Measurements from ENCODE around the gene DCAF10.

The DCAF10 gene

GRCh38 chr9:37827483-37828165 is 27.0 kb downstream of the DCAF10 start:
- Histone ChIP-seq H3K36me3 (ENCODE audit: control insufficient read depth, insufficient read depth, low read length) (peaks cover 10% of the 10 kb centered on the region; the same call in 1 of the 2 replicates), H3K9ac (ENCODE audit: low read depth, low read length) (no peak overlapping the region)

GRCh38 chr9:37835821-37836220 is 35.2 kb downstream of the DCAF10 start:
- Histone ChIP-seq H3K4me1 (ENCODE audit: control insufficient read depth, insufficient read depth, low read length) (no peaks in the 10 kb centered on the region), H3K36me3 (ENCODE audit: control insufficient read depth, insufficient read depth, low read length) (peaks cover 3% of the 10 kb centered on the region; the same call in 1 of the 2 replicates), H3K9me3 (ENCODE audit: control insufficient read depth, insufficient read depth, low read length) (no peaks in the 10 kb centered on the region)

More at GRCh38 chr9:37827483-37828165, 27.0 kb downstream of the DCAF10 start:
- no peaks in the 10 kb centered on the region for H3K27me3 ChIP-seq (ENCODE audit: control insufficient read depth, insufficient read depth, low read length)
- H3K27ac ChIP-seq (ENCODE audit: low read depth, low read length), result no peak overlapping the region
- H3K4me1 ChIP-seq (ENCODE audit: control insufficient read depth, insufficient read depth, low read length), result no peaks in the 10 kb centered on the region
- no peaks in the 10 kb centered on the region for H3K9me3 ChIP-seq (ENCODE audit: control insufficient read depth, insufficient read depth, low read length)
- no peak overlapping the region for H3K4me3 ChIP-seq (ENCODE audit: low read depth, low read length)

GRCh38 chr9:37836386-37836785 is 35.8 kb downstream of the DCAF10 start:
- no peaks in the 10 kb centered on the region for H3K4me1 ChIP-seq (ENCODE audit: control insufficient read depth, insufficient read depth, low read length)
- H3K27ac ChIP-seq (ENCODE audit: low read depth, low read length), result no peak overlapping the region
- H3K27me3 ChIP-seq (ENCODE audit: control insufficient read depth, insufficient read depth, low read length), result no peaks in the 10 kb centered on the region
- no peaks in the 10 kb centered on the region for H3K9me3 ChIP-seq (ENCODE audit: control insufficient read depth, insufficient read depth, low read length)
- H3K9ac ChIP-seq (ENCODE audit: low read depth, low read length), result no peak overlapping the region
- H3K4me3 ChIP-seq (ENCODE audit: low read depth, low read length), result no peak overlapping the region
- H3K36me3 ChIP-seq (ENCODE audit: control insufficient read depth, insufficient read depth, low read length), result peaks cover 4% of the 10 kb centered on the region; the same call in 1 of the 2 replicates

More at GRCh38 chr9:37835821-37836220, 35.2 kb downstream of the DCAF10 start:
- H3K9ac ChIP-seq (ENCODE audit: low read depth, low read length), result no peak overlapping the region
- no peak overlapping the region for H3K27ac ChIP-seq (ENCODE audit: low read depth, low read length)
- H3K4me3 ChIP-seq (ENCODE audit: low read depth, low read length), result no peak overlapping the region
- no peaks in the 10 kb centered on the region for H3K27me3 ChIP-seq (ENCODE audit: control insufficient read depth, insufficient read depth, low read length)

- Histone ChIP-seq H3K36me3 (ENCODE audit: control insufficient read depth, insufficient read depth, low read length) (peaks cover 4% of the 10 kb centered on the region; the same call in 1 of the 2 replicates), H3K9me3 (ENCODE audit: control insufficient read depth, insufficient read depth, low read length) (no peaks in the 10 kb centered on the region), H3K4me1 (ENCODE audit: control insufficient read depth, insufficient read depth, low read length) (no peaks in the 10 kb centered on the region), H3K9ac (ENCODE audit: low read depth, low read length) (no peak overlapping the region), H3K4me3 (ENCODE audit: low read depth, low read length) (no peak overlapping the region), H3K27me3 (ENCODE audit: control insufficient read depth, insufficient read depth, low read length) (no peaks in the 10 kb centered on the region), H3K27ac (ENCODE audit: low read depth, low read length) (no peak overlapping the region)
Observed at GRCh38 chr9:37839496-37840461, 39.2 kb downstream of the DCAF10 start.

GRCh38 chr9:37840560-37841194 is 40.1 kb downstream of the DCAF10 start:
- H3K36me3 ChIP-seq (ENCODE audit: control insufficient read depth, insufficient read depth, low read length), result peaks cover 4% of the 10 kb centered on the region; the same call in 1 of the 2 replicates
- no peak overlapping the region for H3K4me3 ChIP-seq (ENCODE audit: low read depth, low read length)
- H3K9ac ChIP-seq (ENCODE audit: low read depth, low read length), result no peak overlapping the region
- no peak overlapping the region for H3K27ac ChIP-seq (ENCODE audit: low read depth, low read length)
- H3K9me3 ChIP-seq (ENCODE audit: control insufficient read depth, insufficient read depth, low read length), result no peaks in the 10 kb centered on the region
- H3K4me1 ChIP-seq (ENCODE audit: control insufficient read depth, insufficient read depth, low read length), result no peaks in the 10 kb centered on the region
- H3K27me3 ChIP-seq (ENCODE audit: control insufficient read depth, insufficient read depth, low read length), result no peaks in the 10 kb centered on the region

GRCh38 chr9:37852222-37852621 is 51.6 kb downstream of the DCAF10 start:
- Histone ChIP-seq H3K9me3 (ENCODE audit: control insufficient read depth, insufficient read depth, low read length) (no peaks in the 10 kb centered on the region), H3K4me1 (ENCODE audit: control insufficient read depth, insufficient read depth, low read length) (no peaks in the 10 kb centered on the region), H3K9ac (ENCODE audit: low read depth, low read length) (no peak overlapping the region), H3K36me3 (ENCODE audit: control insufficient read depth, insufficient read depth, low read length) (no peaks in the 10 kb centered on the region), H3K27me3 (ENCODE audit: control insufficient read depth, insufficient read depth, low read length) (no peaks in the 10 kb centered on the region), H3K27ac (ENCODE audit: low read depth, low read length) (no peak overlapping the region), H3K4me3 (ENCODE audit: low read depth, low read length) (no peak overlapping the region)

- H3K36me3 ChIP-seq (ENCODE audit: control insufficient read depth, insufficient read depth, low read length), result peaks cover 18% of the 10 kb centered on the region
Observed at GRCh38 chr9:37856551-37856950, 56.0 kb downstream of the DCAF10 start.

GRCh38 chr9:37859043-37859442 is 58.4 kb downstream of the DCAF10 start:
- H3K27me3 ChIP-seq (ENCODE audit: control insufficient read depth, insufficient read depth, low read length), result no peaks in the 10 kb centered on the region
- H3K4me3 ChIP-seq (ENCODE audit: low read depth, low read length), result no peak overlapping the region
- H3K9ac ChIP-seq (ENCODE audit: low read depth, low read length), result no peak overlapping the region
- peaks cover 20% of the 10 kb centered on the region for H3K36me3 ChIP-seq (ENCODE audit: control insufficient read depth, insufficient read depth, low read length)
- H3K9me3 ChIP-seq (ENCODE audit: control insufficient read depth, insufficient read depth, low read length), result no peaks in the 10 kb centered on the region
- H3K27ac ChIP-seq (ENCODE audit: low read depth, low read length), result no peak overlapping the region
- H3K4me1 ChIP-seq (ENCODE audit: control insufficient read depth, insufficient read depth, low read length), result no peaks in the 10 kb centered on the region

More at GRCh38 chr9:37856551-37856950, 56.0 kb downstream of the DCAF10 start:
- Histone ChIP-seq H3K9ac (ENCODE audit: low read depth, low read length) (no peak overlapping the region), H3K27me3 (ENCODE audit: control insufficient read depth, insufficient read depth, low read length) (no peaks in the 10 kb centered on the region), H3K27ac (ENCODE audit: low read depth, low read length) (no peak overlapping the region), H3K9me3 (ENCODE audit: control insufficient read depth, insufficient read depth, low read length) (no peaks in the 10 kb centered on the region), H3K4me3 (ENCODE audit: low read depth, low read length) (no peak overlapping the region), H3K4me1 (ENCODE audit: control insufficient read depth, insufficient read depth, low read length) (no peaks in the 10 kb centered on the region)

- Histone ChIP-seq H3K27me3 (ENCODE audit: control insufficient read depth, insufficient read depth, low read length) (no peaks in the 10 kb centered on the region), H3K36me3 (ENCODE audit: control insufficient read depth, insufficient read depth, low read length) (peaks cover 20% of the 10 kb centered on the region), H3K9ac (ENCODE audit: low read depth, low read length) (no peak overlapping the region)
Observed at GRCh38 chr9:37862530-37862929, 61.9 kb downstream of the DCAF10 start.

GRCh38 chr9:37870081-37870798 is 69.6 kb downstream of the DCAF10 start:
- Histone ChIP-seq H3K9ac (ENCODE audit: low read depth, low read length) (no peak overlapping the region), H3K36me3 (ENCODE audit: control insufficient read depth, insufficient read depth, low read length) (no peaks in the 10 kb centered on the region), H3K4me3 (ENCODE audit: low read depth, low read length) (no peak overlapping the region), H3K9me3 (ENCODE audit: control insufficient read depth, insufficient read depth, low read length) (no peaks in the 10 kb centered on the region), H3K27me3 (ENCODE audit: control insufficient read depth, insufficient read depth, low read length) (no peaks in the 10 kb centered on the region), H3K27ac (ENCODE audit: low read depth, low read length) (no peak overlapping the region), H3K4me1 (ENCODE audit: control insufficient read depth, insufficient read depth, low read length) (no peaks in the 10 kb centered on the region)

More at GRCh38 chr9:37862530-37862929, 61.9 kb downstream of the DCAF10 start:
- Histone ChIP-seq H3K9me3 (ENCODE audit: control insufficient read depth, insufficient read depth, low read length) (no peaks in the 10 kb centered on the region), H3K27ac (ENCODE audit: low read depth, low read length) (no peak overlapping the region), H3K4me1 (ENCODE audit: control insufficient read depth, insufficient read depth, low read length) (no peaks in the 10 kb centered on the region), H3K4me3 (ENCODE audit: low read depth, low read length) (no peak overlapping the region)
